ENCODE measurements around the gene BRSK1.
A peak's percentile ranks its signal among the peaks of the same experiment; 100 is the strongest.

Gene BRSK1

GRCh38 chr19:55283548-55284377 is at the start of gene BRSK1:
TSS of gene BRSK1 (plus strand) at chr19:55283997. CDS start at chr19:55284443, 446 bp downstream.
- peak within 1 kb of the TSS; percentile 18 for H3K4me3 ChIP-seq (ENCODE audit: low read length)
- no peak for TF ChIP-seq CTCF (IDR thresholded peaks at IDR 0.05; ENCODE audit: insufficient read depth, low read depth, low read length, missing control alignments)
- DNase-seq (ENCODE audit: low read depth): no peak

GRCh38 chr19:55238030-55238429 is 45.8 kb upstream of the BRSK1 start:
- TF ChIP-seq CTCF (IDR thresholded peaks at IDR 0.05; ENCODE audit: insufficient read depth, low read depth, low read length, missing control alignments): no peak
- H3K4me3 ChIP-seq (ENCODE audit: low read length): no peak overlapping the region
- no peak for DNase-seq (ENCODE audit: low read depth)

- no peak for TF ChIP-seq CTCF (IDR thresholded peaks at IDR 0.05; ENCODE audit: insufficient read depth, low read depth, low read length, missing control alignments)
- DNase-seq (ENCODE audit: low read depth): no peak
- no peak overlapping the region for H3K4me3 ChIP-seq (ENCODE audit: low read length)
These were observed 44.8 kb upstream of the BRSK1 start for GRCh38 chr19:55239004-55239403.

- DNase-seq (ENCODE audit: low read depth): no peak
- H3K4me3 ChIP-seq (ENCODE audit: low read length): no peak overlapping the region
- no peak for TF ChIP-seq CTCF (IDR thresholded peaks at IDR 0.05; ENCODE audit: insufficient read depth, low read depth, low read length, missing control alignments)
These were observed 43.1 kb upstream of the BRSK1 start for GRCh38 chr19:55240713-55241020.

GRCh38 chr19:55241143-55241934 is 42.5 kb upstream of the BRSK1 start:
- TF ChIP-seq CTCF (IDR thresholded peaks at IDR 0.05; ENCODE audit: insufficient read depth, low read depth, low read length, missing control alignments): no peak
- DNase-seq (ENCODE audit: low read depth): no peak
- no peak overlapping the region for H3K4me3 ChIP-seq (ENCODE audit: low read length)

GRCh38 chr19:55241935-55242464 is 41.8 kb upstream of the BRSK1 start:
- no peak for TF ChIP-seq CTCF (IDR thresholded peaks at IDR 0.05; ENCODE audit: insufficient read depth, low read depth, low read length, missing control alignments)

More at GRCh38 chr19:55241935-55242464, 41.8 kb upstream of the BRSK1 start:
- DNase-seq (ENCODE audit: low read depth): no peak
- H3K4me3 ChIP-seq (ENCODE audit: low read length): no peak overlapping the region

All from epithelial cell of esophagus (primary cell).